Uterus (tissue), 4 donors: Measurements from ENCODE around the gene CNTNAP1. TPM values are rescaled to one million over a fixed set of nuclear protein-coding genes. Genes with fewer than 3 reads are reported as not detected.

ENCODE experiments used
- DNase-seq, 2 donors: peaks; one replicate each; pipeline ENCODE4 v3.0.0-alpha.2; 2019 to 2020
- H3K27ac ChIP-seq, 2 donors: fragments of 200-600 bp; sonication (generic); 1 replicate in 1 of 2; 2 replicates in 1 of 2; pipeline ENCODE4 v1.5.1; 2016 to 2018
- H3K27me3 ChIP-seq, 2 donors: fragments of 200-600 bp; sonication (generic); one replicate each; pipeline ENCODE4 v1.5.1; 2018 to 2019; ENCODE audit warnings: control low read depth in 1 of 2
- H3K36me3 ChIP-seq, 2 donors: fragments of 200-600 bp; sonication (generic); one replicate each; pipeline ENCODE4 v1.5.1; 2019; ENCODE audit warnings: control low read depth in 1 of 2
- H3K4me1 ChIP-seq, 2 donors: fragments of 200-600 bp; sonication (generic); one replicate each; pipeline ENCODE4 v1.5.1; 2018 to 2019; ENCODE audit warnings: control low read depth in 1 of 2
- H3K4me3 ChIP-seq, 2 donors: fragments of 200-600 bp; sonication (generic); 1 replicate in 1 of 2; 2 replicates in 1 of 2; pipeline ENCODE4 v1.5.1; 2018 to 2019; ENCODE audit warnings: mild to moderate bottlenecking in 1 of 2
- H3K9me3 ChIP-seq, 2 donors: fragments of 200-600 bp; sonication (generic); one replicate each; pipeline ENCODE4 v1.5.1; 2019; ENCODE audit warnings: control low read depth in 1 of 2
- CTCF ChIP-seq, 4 experiments: fragments of 200-600 bp in 2 of 4; fragments of 450-650 bp in 2 of 4; sonication (generic) in 2 of 4; IDR thresholded peaks; one replicate each; pipeline ENCODE4 v1.5.1; 2016 to 2019; ENCODE audit warnings: antibody characterized with exemption in 4 of 4, mild to moderate bottlenecking in 2 of 4, moderate library complexity in 1 of 4
- POLR2A ChIP-seq, 2 donors: fragments of 450-650 bp; IDR thresholded peaks; one replicate each; pipeline ENCODE4 v1.6.1; 2016; ENCODE audit warnings: antibody characterized with exemption in 2 of 2, mild to moderate bottlenecking in 1 of 2, moderate library complexity in 1 of 2
- intact Hi-C: fragments of 100-400 bp; cut with DNase I; formaldehyde crosslinking; loops from one replicate; pipeline ENCODE4 v1.15.1; 2023; ENCODE audit warnings: low total_unique reads
- total RNA-seq, 4 donors: library from RNA; depleted of rRNA in 3 of 4; stranded (reverse); fragments of >200 nt in 3 of 4; gene quantifications; one replicate each; pipeline versions ENCODE4 v1.1.0 to v1.2.4, GENCODE V29; 2014 to 2023
- donor health status: DM: yes; HTN: yes; CAD: no.

CNTNAP1 gene
- total RNA-seq, 4 donors from 2014 or later: 1.5 to 61.5 (median 26.5) TPM

- H3K36me3 ChIP-seq: no peaks in the 10 kb centered on the region
- intact Hi-C loops: no loop called here
Observed at GRCh38 chr17:42686520-42687128, 4.3 kb downstream of the CNTNAP1 start.

GRCh38 chr17:42687707-42688320, 5.5 kb downstream of the CNTNAP1 start:
- no peak for DNase-seq
- TF ChIP-seq CTCF (IDR thresholded peaks at IDR 0.05): no peak
- TF ChIP-seq POLR2A (IDR thresholded peaks at IDR 0.05): no peak
- intact Hi-C loops: no loop called here

More at GRCh38 chr17:42686520-42687128, 4.3 kb downstream of the CNTNAP1 start:
- peaks cover 0 to 6% of the 10 kb centered on the region in 2 donors for H3K4me1 ChIP-seq
- H3K27ac ChIP-seq: no peak overlapping the region
- DNase-seq: no peak
- no peak overlapping the region for H3K4me3 ChIP-seq
- no peaks in the 10 kb centered on the region for H3K9me3 ChIP-seq
- no peaks in the 10 kb centered on the region for H3K27me3 ChIP-seq
- no peak for TF ChIP-seq CTCF (IDR thresholded peaks at IDR 0.05)
- TF ChIP-seq POLR2A (IDR thresholded peaks at IDR 0.05): no peak

GRCh38 chr17:42690596-42690995, 8.3 kb downstream of the CNTNAP1 start:
- no peak overlapping the region for H3K27ac ChIP-seq
- DNase-seq: no peak
- no peak overlapping the region for H3K4me3 ChIP-seq
- no peaks in the 10 kb centered on the region for H3K36me3 ChIP-seq
- no peaks in the 10 kb centered on the region for H3K4me1 ChIP-seq
- H3K27me3 ChIP-seq: no peaks in the 10 kb centered on the region
- H3K9me3 ChIP-seq: no peaks in the 10 kb centered on the region
- intact Hi-C loops: no loop called here
- TF ChIP-seq POLR2A (IDR thresholded peaks at IDR 0.05) (no peak), CTCF (IDR thresholded peaks at IDR 0.05) (no peak)

More at GRCh38 chr17:42687707-42688320, 5.5 kb downstream of the CNTNAP1 start:
- Histone ChIP-seq H3K9me3 (no peaks in the 10 kb centered on the region), H3K36me3 (no peaks in the 10 kb centered on the region), H3K4me3 (no peak overlapping the region), H3K27ac (no peak overlapping the region), H3K4me1 (peaks cover 0 to 6% of the 10 kb centered on the region in 2 donors), H3K27me3 (no peaks in the 10 kb centered on the region)

- H3K36me3 ChIP-seq: no peaks in the 10 kb centered on the region
- no peak overlapping the region for H3K4me3 ChIP-seq
- H3K4me1 ChIP-seq: no peaks in the 10 kb centered on the region
- H3K27me3 ChIP-seq: no peaks in the 10 kb centered on the region
- TF ChIP-seq POLR2A (IDR thresholded peaks at IDR 0.05): no peak
- TF ChIP-seq CTCF (IDR thresholded peaks at IDR 0.05): no peak
- intact Hi-C loops: no loop called here
- no peak for DNase-seq
- H3K9me3 ChIP-seq: no peaks in the 10 kb centered on the region
- no peak overlapping the region for H3K27ac ChIP-seq
Observed at GRCh38 chr17:42691021-42691545, 8.8 kb downstream of the CNTNAP1 start.

GRCh38 chr17:42692489-42692888, 10.2 kb downstream of the CNTNAP1 start:
- TF ChIP-seq POLR2A (IDR thresholded peaks at IDR 0.05): no peak
- TF ChIP-seq CTCF (IDR thresholded peaks at IDR 0.05): no peak
- H3K4me3 ChIP-seq: no peak overlapping the region
- no peak for DNase-seq
- H3K27ac ChIP-seq: no peak overlapping the region
- intact Hi-C loops: no loop called here
- no peaks in the 10 kb centered on the region for H3K27me3 ChIP-seq
- no peaks in the 10 kb centered on the region for H3K4me1 ChIP-seq
- H3K9me3 ChIP-seq: no peaks in the 10 kb centered on the region
- no peaks in the 10 kb centered on the region for H3K36me3 ChIP-seq
